HepG2 (cell line): ENCODE measurements around the gene RGL3. TPM values are rescaled to one million over a fixed set of nuclear protein-coding genes. Genes with fewer than 3 reads are reported as not detected.

Experiments used
- ATF5 ChIP-seq: sonication (generic); formaldehyde crosslinking; IDR thresholded peaks from 2 replicates; pipeline ENCODE4 v1.4.0; 2020; ENCODE audit warnings: mild to moderate bottlenecking, low read depth, missing genetic modification reagents
- BCL3 ChIP-seq: sonication (generic); formaldehyde crosslinking; IDR thresholded peaks from 2 replicates; pipeline ENCODE4 v1.5.1; 2020; ENCODE audit warnings: mild to moderate bottlenecking, missing genetic modification reagents, moderate library complexity
- CAMTA2 ChIP-seq: sonication (generic); formaldehyde crosslinking; IDR thresholded peaks from 2 replicates; pipeline ENCODE4 v1.4.0; 2020; ENCODE audit warnings: mild to moderate bottlenecking, missing genetic modification reagents, borderline replicate concordance
- HOMEZ ChIP-seq: IDR thresholded peaks from 2 replicates; pipeline ENCODE4 v1.6.1; 2016; ENCODE audit warnings: low read depth
- KDM4B ChIP-seq: sonication (generic); formaldehyde crosslinking; IDR thresholded peaks from 2 replicates; pipeline ENCODE4 v1.4.0; 2020; ENCODE audit warnings: missing genetic modification reagents
- KMT2A ChIP-seq: sonication (generic); formaldehyde crosslinking; IDR thresholded peaks from 2 replicates; pipeline ENCODE4 v1.4.0; 2020; ENCODE audit warnings: missing genetic modification reagents
- MXD4 ChIP-seq: IDR thresholded peaks from 2 replicates; pipeline ENCODE4 v1.6.1; 2016; ENCODE audit warnings: mild to moderate bottlenecking, missing biosample characterization, missing genetic modification reagents
- NFATC3 ChIP-seq: sonication (generic); formaldehyde crosslinking; IDR thresholded peaks from 2 replicates; pipeline ENCODE4 v1.5.1; 2020; ENCODE audit warnings: mild to moderate bottlenecking, missing genetic modification reagents
- NR2C2 ChIP-seq: sonication (generic); formaldehyde crosslinking; IDR thresholded peaks from 2 replicates; pipeline ENCODE4 v1.4.0; 2020; ENCODE audit warnings: missing genetic modification reagents, mild to moderate bottlenecking, moderate library complexity, borderline replicate concordance
- ZBTB14 ChIP-seq: sonication (generic); formaldehyde crosslinking; IDR thresholded peaks from 2 replicates; pipeline ENCODE4 v1.4.0; 2020; ENCODE audit warnings: missing genetic modification reagents
- ZFP36L2 ChIP-seq: sonication (generic); formaldehyde crosslinking; IDR thresholded peaks from 2 replicates; pipeline ENCODE4 v1.4.0; 2020; ENCODE audit warnings: missing genetic modification reagents
- ZNF30 ChIP-seq: sonication (generic); formaldehyde crosslinking; IDR thresholded peaks from 2 replicates; pipeline ENCODE4 v1.5.0; 2020; ENCODE audit warnings: mild to moderate bottlenecking, missing genetic modification reagents
- ZNF431 ChIP-seq: sonication (generic); formaldehyde crosslinking; IDR thresholded peaks from 2 replicates; pipeline ENCODE4 v1.9.0; 2022; ENCODE audit warnings: missing genetic modification reagents, low read depth, mild to moderate bottlenecking, borderline replicate concordance
- ZNF800 ChIP-seq: sonication (generic); formaldehyde crosslinking; IDR thresholded peaks from 2 replicates; pipeline ENCODE4 v1.4.0; 2020; ENCODE audit warnings: missing genetic modification reagents
- ZSCAN20 ChIP-seq: sonication (generic); formaldehyde crosslinking; IDR thresholded peaks from 2 replicates; pipeline ENCODE4 v1.4.0; 2020; ENCODE audit warnings: missing genetic modification reagents, mild to moderate bottlenecking, borderline replicate concordance
- polyA plus RNA-seq, 8 experiments: library from polyadenylated mRNA; depleted of rRNA in 3 of 8; stranded (reverse) in 7 of 8; unstranded in 1 of 8; fragments of >200 nt; fragmentation: Illumina TruSeq in 4 of 8; extraction: Trizol in 4 of 8; gene quantifications; 2 replicates each; pipeline versions ENCODE4 v1.2.1 to v1.2.3, GENCODE V29; 2011 to 2016; ENCODE audit warnings: low read depth in 4 of 8, missing spikeins in 1 of 8, mixed read lengths in 1 of 8; ENCODE audit not compliant: insufficient read depth in 1 of 8
- total RNA-seq, 5 experiments: library from RNA; depleted of rRNA; stranded (reverse); fragments of >200 nt; fragmentation: Illumina TruSeq; extraction: Trizol; gene quantifications; 2 replicates each; pipeline ENCODE4 v1.2.3, GENCODE V29; 2016; ENCODE audit warnings: low read depth in 1 of 5

The RGL3 gene
- total and polyA plus RNA-seq, 2 of the 13 experiments (the other 11 are each of a cell fraction or from before 2014, with no cell fraction given): 4.2 to 7.6 TPM

GRCh38 chr19:11435057-11435832 is 16.1 kb upstream of the RGL3 start, which contains the start of the genes ODAD3 and PRKCSH (continued):
- TF ChIP-seq ATF5 (CRISPR knock-in tag): no peak
- no peak for TF ChIP-seq ZSCAN20
- TF ChIP-seq ZNF431 (CRISPR knock-in tag): no peak; the same call in 1 of the 2 replicates
- TF ChIP-seq KDM4B (CRISPR knock-in tag): no peak
- TF ChIP-seq CAMTA2 (CRISPR knock-in tag): no peak
- peak; percentile 90 for TF ChIP-seq NR2C2
- 0 out of 2 replicates have a peak, but pooled peaks have one; percentile 39 for TF ChIP-seq MXD4 (CRISPR knock-in tag)
- no peak for TF ChIP-seq BCL3 (CRISPR knock-in tag)
- TF ChIP-seq ZFP36L2: no peak
- peak; percentile 51 for TF ChIP-seq KMT2A
- TF ChIP-seq ZNF800 (CRISPR knock-in tag): no peak
- TF ChIP-seq NFATC3 (CRISPR knock-in tag): no peak; the same call in 1 of the 2 replicates
- no peak for TF ChIP-seq ZBTB14
- TF ChIP-seq HOMEZ: no peak
- no peak for TF ChIP-seq ZNF30
